GM12878 (cell line): Measurements from ENCODE around the gene MTMR1. TPM values are rescaled to one million over a fixed set of nuclear protein-coding genes. Genes with fewer than 3 reads are reported as not detected.

Experiments
- ATAC-seq: fragments of 200-7000 bp; cut with Tn5 transposase; 3 replicates; pipeline ENCODE4 v1.9.1; 2020; ENCODE audit warnings: mild to moderate bottlenecking, moderate library complexity
- BruUV-seq: library from RNA; stranded (reverse); fragments of 400-500 nt; replicated peaks from 2 replicates; lab custom pipeline; 2021; lab: Mats Ljungman, UMichigan
- CTCF ChIA-PET: fragments of 300-600 bp; sonication (Branson Sonifier 250); formaldehyde crosslinking; extraction: SDS; loops from one replicate; lab custom pipeline; 2021; ENCODE audit warnings: inconsistent platforms; lab: Yijun Ruan, JAX
- POLR2A ChIA-PET: fragments of 350-600 bp; formaldehyde crosslinking; extraction: SDS; loops from one replicate; lab custom pipeline; 2021; ENCODE audit warnings: inconsistent platforms; lab: Charles Lee
- RAD21 ChIA-PET: fragments of 300-600 bp; sonication (Branson Sonifier 250); formaldehyde crosslinking; loops from one replicate; lab custom pipeline; 2023; ENCODE audit warnings: antibody characterized with exemption; ENCODE audit not compliant: unreplicated experiment; lab: Charles Lee
- SMC1A ChIA-PET: fragments of 300-600 bp; sonication (Branson Sonifier 250); formaldehyde crosslinking; loops from one replicate; lab custom pipeline; 2023; ENCODE audit not compliant: unreplicated experiment, uncharacterized antibody; lab: Charles Lee
- DNase-seq: peaks from one replicate; pipeline ENCODE4 v3.0.0-alpha.2; 2011; ENCODE audit warnings: low read depth, low spot score
- FAIRE-seq: peaks from 3 replicates; lab custom pipeline; 2011; peaks lifted over from hg19 to GRCh38; lab: Jason Lieb, UNC
- H2AFZ ChIP-seq: 2 replicates; pipeline ENCODE4 v1.6.0; 2011; ENCODE audit warnings: low read depth, low read length, control low read depth; ENCODE audit not compliant: control insufficient read depth
- H3K27ac ChIP-seq: 2 replicates; pipeline ENCODE4 v1.5.1; 2011; ENCODE audit warnings: control low read depth; ENCODE audit not compliant: control insufficient read depth, insufficient read depth
- H3K27me3 ChIP-seq, 2 experiments: replicated peaks in 1 of 2; 2 replicates each; pipeline versions ENCODE4 v1.6.0 to v1.6.1; 2011; ENCODE audit warnings: low read length in 1 of 2; ENCODE audit not compliant: control insufficient read depth in 2 of 2, insufficient read depth in 2 of 2
- H3K36me3 ChIP-seq, 2 experiments: 2 replicates each; pipeline ENCODE4 v1.5.1; 2011; ENCODE audit warnings: low read length in 1 of 2; ENCODE audit not compliant: control insufficient read depth in 2 of 2, insufficient read depth in 2 of 2
- H3K4me1 ChIP-seq: 2 replicates; pipeline ENCODE4 v1.6.1; 2011; ENCODE audit warnings: mild to moderate bottlenecking, low read length, moderate library complexity, mixed read lengths; ENCODE audit not compliant: control insufficient read depth, insufficient read depth
- H3K4me2 ChIP-seq: 2 replicates; pipeline ENCODE4 v1.6.0; 2011; ENCODE audit warnings: control low read depth; ENCODE audit not compliant: control insufficient read depth, insufficient read depth
- H3K4me3 ChIP-seq: fragments of 200-600 bp; sonication (generic); 2 replicates; pipeline ENCODE4 v1.5.1; 2016
- H3K79me2 ChIP-seq: 2 replicates; pipeline ENCODE4 v1.6.0; 2011; ENCODE audit warnings: low read length; ENCODE audit not compliant: control insufficient read depth, insufficient read depth
- H3K9ac ChIP-seq: 2 replicates; pipeline ENCODE4 v1.8.0; 2011; ENCODE audit warnings: low read length, control low read depth, mixed read lengths; ENCODE audit not compliant: control insufficient read depth, insufficient read depth
- H3K9me3 ChIP-seq: replicated peaks from 3 replicates; pipeline ENCODE4 v1.5.1; 2011; ENCODE audit warnings: mild to moderate bottlenecking, low read length; ENCODE audit not compliant: control insufficient read depth, insufficient read depth
- H4K20me1 ChIP-seq: 2 replicates; pipeline ENCODE4 v1.6.0; 2011; ENCODE audit not compliant: control insufficient read depth, insufficient read depth
- ATF2 ChIP-seq: IDR thresholded peaks from 2 replicates; pipeline ENCODE4 v1.6.1; 2012; ENCODE audit warnings: low read length, inconsistent platforms
- ATF7 ChIP-seq: fragments of 450-650 bp; IDR thresholded peaks from 2 replicates; pipeline ENCODE4 v1.6.1; 2016; ENCODE audit warnings: low read depth, mild to moderate bottlenecking
- CREM ChIP-seq: IDR thresholded peaks from 2 replicates; pipeline ENCODE4 v1.6.1; 2014; ENCODE audit warnings: antibody characterized with exemption, low read depth
- CUX1 ChIP-seq: IDR thresholded peaks from 2 replicates; pipeline ENCODE4 v1.6.1; 2012; ENCODE audit warnings: improper control_type of control experiment, low read depth, low read length; ENCODE audit not compliant: insufficient replicate concordance
- EZH2 ChIP-seq: IDR thresholded peaks from 2 replicates; pipeline ENCODE4 v1.6.1; 2012; ENCODE audit warnings: low read depth, mild to moderate bottlenecking, control low read depth, inconsistent platforms, low read length, borderline replicate concordance; ENCODE audit not compliant: control insufficient read depth
- IRF3 ChIP-seq: fragments of 450-650 bp; IDR thresholded peaks from 2 replicates; pipeline ENCODE4 v1.6.1; 2014; ENCODE audit warnings: mild to moderate bottlenecking
- MEF2B ChIP-seq: fragments of 450-650 bp; IDR thresholded peaks from 2 replicates; pipeline ENCODE4 v1.6.1; 2018; ENCODE audit warnings: mild to moderate bottlenecking, moderate library complexity; ENCODE audit not compliant: partially characterized antibody, poor library complexity, severe bottlenecking
- NR2C1 ChIP-seq: fragments of 450-650 bp; IDR thresholded peaks from 2 replicates; pipeline ENCODE4 v1.6.1; 2017; ENCODE audit warnings: antibody characterized with exemption, mild to moderate bottlenecking, moderate library complexity
- RAD21 ChIP-seq: IDR thresholded peaks from 2 replicates; pipeline ENCODE4 v1.6.1; 2011; ENCODE audit warnings: mild to moderate bottlenecking, low read depth, low read length, moderate library complexity; ENCODE audit not compliant: insufficient read depth
- ZNF24 ChIP-seq: fragments of 450-650 bp; IDR thresholded peaks from 2 replicates; pipeline ENCODE4 v1.6.1; 2017; ENCODE audit warnings: antibody characterized with exemption, mild to moderate bottlenecking
- ZNF274 ChIP-seq: IDR thresholded peaks from one replicate; pipeline ENCODE4 v1.8.0; 2011; ENCODE audit not compliant: insufficient read length, insufficient read depth
- WGBS: methylation state at CpG from one replicate; pipeline ENCODE4 v1.1.6; 2016; ENCODE audit warnings: low lambda C conversion rate; ENCODE audit not compliant: insufficient replicate concordance, insufficient coverage; ENCODE audit errors: missing lambda C conversion rate; 5-methylcytosine and 5-hydroxymethylcytosine counted together
- in situ Hi-C: fragments of 300-500 bp; cut with MboI; formaldehyde crosslinking; loops from 9 replicates; pipeline ENCODE4 v1.14.3; 2018; ENCODE audit warnings: mixed read lengths
- intact Hi-C: fragments of 100-400 bp; cut with micrococcal nuclease; formaldehyde crosslinking; loops from one replicate; pipeline ENCODE4 v1.14.2; 2022; ENCODE audit not compliant: unreplicated experiment
- polyA plus RNA-seq, 11 experiments: library from polyadenylated mRNA; depleted of rRNA in 4 of 11; unstranded in 6 of 11; stranded (reverse) in 5 of 11; fragments of >200 nt; fragmentation: Nextera tagmentation in 4 of 11; fragmentation: Illumina TruSeq in 1 of 11; extraction: Ambion mirVana in 4 of 11; extraction: Trizol in 1 of 11; gene quantifications; 1 replicate in 1 of 11; 2 replicates in 10 of 11; pipeline versions ENCODE4 v1.2.1 to v1.2.3, GENCODE V29; 2011 to 2016; ENCODE audit warnings: inconsistent platforms in 2 of 11, missing spikeins in 2 of 11, low read depth in 1 of 11
- total RNA-seq, 4 experiments: library from RNA; depleted of rRNA in 3 of 4; stranded (reverse); fragments of >200 nt in 3 of 4; fragmentation: Illumina TruSeq in 1 of 4; extraction: Trizol in 1 of 4; gene quantifications; 2 replicates each; pipeline versions ENCODE4 v1.2.1 to v1.2.3, GENCODE V29; 2013 to 2021

The MTMR1 gene
- total and polyA plus RNA-seq, 10 of the 15 experiments (the other 5 are each of a cell fraction or from before 2014, with no cell fraction given): 1.2 to 32.2 (median 22.9) TPM

- in situ Hi-C loops (loop anchor here (25.0 kb wide), 1 partner anchor 1183 kb away; the partner anchor contains the start of gene IDS), intact Hi-C loops (loop anchor here (5.0 kb wide), 1 partner anchor 123 kb away; no protein-coding TSS in a partner anchor)
- Histone ChIP-seq H2AFZ (no peak overlapping the region), H3K27ac (peak overlapping the region; percentile 90), H3K4me2 (peak overlapping the region; percentile 71), H3K4me1 (peaks cover 13% of the 10 kb centered on the region), H3K9me3 (no peaks in the 10 kb centered on the region; the same call in 2 of the 3 replicates), H3K79me2 (peaks cover 42% of the 10 kb centered on the region), H3K4me3 (peak overlapping the region; percentile 62), H3K9ac (peak overlapping the region; percentile 65), H3K36me3 (no peaks in the 10 kb centered on the region), H3K27me3 (no peaks in the 10 kb centered on the region), H4K20me1 (no peaks in the 10 kb centered on the region)
- SMC1A ChIA-PET: interaction anchor here (0.6 to 1.6 kb wide), 3 partner anchors 14 to 21 kb away, joined by 3 to 8 read pairs (median 7); no protein-coding TSS in a partner anchor
- 23% methylated on average over 8 of the region's 8 CpGs for WGBS
- POLR2A ChIA-PET: interaction anchor here (1.0 to 2.3 kb wide), 3 partner anchors 8 to 755 kb away, joined by 4 to 5 read pairs (median 5); no protein-coding TSS in a partner anchor
- CTCF ChIA-PET: interaction anchor here (1.3 to 12.8 kb wide), 3 partner anchors 12 to 755 kb away, joined by 3 to 106 read pairs (median 31); no protein-coding TSS in a partner anchor
- FAIRE-seq: no peak
- peak; percentile 72 for ATAC-seq
- no TSS peak for BruUV-seq
- no peak for DNase-seq
- RAD21 ChIA-PET: interaction anchor here (1.2 to 1.9 kb wide), 2 partner anchors 20 to 127 kb away, joined by 3 to 6 read pairs; no protein-coding TSS in a partner anchor
- TF ChIP-seq ZNF24 (no peak), NR2C1 (no peak), MEF2B (peak; percentile 35), EZH2 (no peak), ATF7 (peak; percentile 95), ATF2 (peak; percentile 49; the same call in 1 of the 2 replicates), IRF3 (no peak), ZNF274 (no peak), CREM (0 out of 2 replicates have a peak, but pooled peaks have one; percentile 40), RAD21 (no peak), CUX1 (no peak)
Observed at GRCh38 chrX:150694738-150695410, 1.7 kb downstream of the MTMR1 start.
